K562 (cell line): ENCODE data around the gene CCDC71L. TPM values are rescaled to one million over a fixed set of nuclear protein-coding genes. Genes with fewer than 3 reads are reported as not detected.

Source experiments
- ARNT ChIP-seq, 2 experiments: fragments of 450-650 bp; IDR thresholded peaks; 2 replicates each; pipeline ENCODE4 v1.6.1; 2016; ENCODE audit warnings: mild to moderate bottlenecking in 1 of 2
- CREM ChIP-seq: IDR thresholded peaks from 2 replicates; pipeline ENCODE4 v1.6.1; 2014; ENCODE audit warnings: antibody characterized with exemption, low read depth
- EZH2 ChIP-seq: IDR thresholded peaks from 2 replicates; pipeline ENCODE4 v1.6.1; 2012; ENCODE audit warnings: low read depth, mild to moderate bottlenecking, inconsistent platforms, low read length, borderline replicate concordance
- MAX ChIP-seq: sonication (generic); formaldehyde crosslinking; IDR thresholded peaks from 2 replicates; pipeline ENCODE4 v1.9.0; 2022; ENCODE audit warnings: mild to moderate bottlenecking, missing genetic modification reagents
- MED1 ChIP-seq: sonication (generic); formaldehyde crosslinking; IDR thresholded peaks from 2 replicates; pipeline ENCODE4 v1.8.1; 2023; ENCODE audit warnings: missing genetic modification reagents, borderline replicate concordance
- PHTF2 ChIP-seq: fragments of 250-450 bp; sonication (Bioruptor Pico); IDR thresholded peaks from 2 replicates; pipeline ENCODE4 v1.5.0; 2021; ENCODE audit warnings: mild to moderate bottlenecking
- PREB ChIP-seq: sonication (generic); formaldehyde crosslinking; IDR thresholded peaks from 2 replicates; pipeline ENCODE4 v1.8.1; 2023; ENCODE audit warnings: mild to moderate bottlenecking, missing genetic modification reagents
- RNF219 ChIP-seq: fragments of 250-450 bp; sonication (Bioruptor Pico); IDR thresholded peaks from 2 replicates; pipeline ENCODE4 v1.5.0; 2022; ENCODE audit warnings: mild to moderate bottlenecking
- ZBTB2 ChIP-seq: fragments of 450-650 bp; IDR thresholded peaks from 2 replicates; pipeline ENCODE4 v1.6.1; 2016; ENCODE audit warnings: antibody characterized with exemption
- ZNF3 ChIP-seq: fragments of 250-450 bp; sonication (Bioruptor Pico); IDR thresholded peaks from 2 replicates; pipeline ENCODE4 v1.5.0; 2021; ENCODE audit warnings: mild to moderate bottlenecking, moderate library complexity
- ZNF668 ChIP-seq: fragments of 250-450 bp; sonication (Bioruptor Pico); IDR thresholded peaks from 2 replicates; pipeline ENCODE4 v1.8.0; 2022; ENCODE audit warnings: mild to moderate bottlenecking, inconsistent platforms
- polyA plus RNA-seq, 8 experiments: library from polyadenylated mRNA; depleted of rRNA in 4 of 8; stranded (reverse) in 5 of 8; unstranded in 3 of 8; fragments of >200 nt; fragmentation: Nextera tagmentation in 2 of 8; fragmentation: Illumina TruSeq in 1 of 8; extraction: Ambion mirVana in 2 of 8; extraction: Trizol in 1 of 8; gene quantifications; 2 replicates each; pipeline versions ENCODE4 v1.2.1 to v1.2.3, GENCODE V29; 2011 to 2014; ENCODE audit warnings: inconsistent platforms in 1 of 8, missing spikeins in 1 of 8
- total RNA-seq, 7 experiments: library from RNA; depleted of rRNA in 6 of 7; stranded (reverse); fragments of >200 nt in 6 of 7; fragmentation: Illumina TruSeq in 2 of 7; extraction: Trizol in 2 of 7; gene quantifications; 2 replicates each; pipeline versions ENCODE4 v1.2.1 to v1.2.3, GENCODE V29; 2011 to 2021; ENCODE audit warnings: low replicate concordance in 1 of 7
- TF ChIP-seq, protein P1 (sequence below), 2 experiments: fragments of 200-800 bp in 1 of 2; sonication (Bioruptor generic) in 1 of 2; sonication (generic) in 1 of 2; formaldehyde crosslinking in 1 of 2; IDR thresholded peaks in 1 of 2; conservative IDR thresholded peaks in 1 of 2; 2 replicates each; pipeline versions ENCODE4 v1.5.0 to v1.6.1; 2016 to 2020; ENCODE audit warnings: missing compliant biosample characterization in 1 of 2, missing genetic modification characterization in 1 of 2, missing genetic modification reagents in 1 of 2
- TF ChIP-seq, protein P2 (sequence below): fragments of 450-650 bp; formaldehyde crosslinking; IDR thresholded peaks from 2 replicates; pipeline ENCODE4 v1.4.0; 2020; ENCODE audit warnings: mild to moderate bottlenecking, moderate library complexity

CCDC71L gene
- total and polyA plus RNA-seq, 9 of the 15 experiments (the other 6 are each of a cell fraction or from before 2014, with no cell fraction given): 5.7 to 108 (median 25.4) TPM

DNA sequence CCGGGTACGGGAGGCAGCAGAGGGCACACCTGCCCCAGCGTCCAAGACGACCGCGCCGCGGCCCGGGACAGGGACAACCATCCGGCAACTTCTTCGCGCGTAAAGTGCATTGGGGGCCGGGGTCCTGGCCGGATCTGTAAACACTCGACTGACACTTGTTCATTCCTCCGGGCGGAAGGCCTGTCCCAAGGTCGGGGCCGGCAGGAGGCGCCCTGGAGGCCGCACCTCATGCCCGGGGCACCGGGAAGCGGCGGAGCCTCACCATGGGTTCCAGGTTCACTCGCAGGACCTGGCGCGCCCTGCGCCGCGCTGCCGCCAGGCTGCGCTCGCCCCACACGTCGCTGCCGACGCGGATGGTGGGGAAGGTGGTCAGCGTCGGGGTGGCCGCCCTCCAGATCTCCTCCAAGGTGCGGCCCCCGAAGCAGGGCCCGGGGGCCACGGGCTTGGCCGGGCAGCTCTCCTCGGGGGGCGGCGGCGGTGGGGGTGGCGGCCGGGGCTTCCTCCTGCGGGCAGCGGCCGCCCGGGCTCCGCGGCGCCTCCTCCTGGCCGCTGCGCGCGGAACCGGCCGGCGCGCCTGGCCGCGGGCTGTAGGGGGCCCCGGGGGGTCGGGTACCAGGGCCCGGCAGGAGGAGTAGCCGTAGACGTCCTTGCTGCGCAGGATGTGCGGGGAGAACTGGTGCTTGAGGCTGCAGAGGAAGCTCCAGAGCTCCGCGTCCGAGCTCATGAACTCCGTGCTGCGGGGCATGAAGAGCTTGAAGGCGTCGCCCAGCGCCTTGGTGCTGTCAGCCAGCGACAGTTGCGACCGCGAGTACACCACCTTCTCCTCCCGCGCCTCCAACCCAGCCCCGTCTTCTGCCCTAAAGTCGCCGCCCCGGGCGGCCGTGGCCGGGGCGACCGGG, 746 bp downstream of the CCDC71L start (continued):
- TF ChIP-seq, protein P1, sequence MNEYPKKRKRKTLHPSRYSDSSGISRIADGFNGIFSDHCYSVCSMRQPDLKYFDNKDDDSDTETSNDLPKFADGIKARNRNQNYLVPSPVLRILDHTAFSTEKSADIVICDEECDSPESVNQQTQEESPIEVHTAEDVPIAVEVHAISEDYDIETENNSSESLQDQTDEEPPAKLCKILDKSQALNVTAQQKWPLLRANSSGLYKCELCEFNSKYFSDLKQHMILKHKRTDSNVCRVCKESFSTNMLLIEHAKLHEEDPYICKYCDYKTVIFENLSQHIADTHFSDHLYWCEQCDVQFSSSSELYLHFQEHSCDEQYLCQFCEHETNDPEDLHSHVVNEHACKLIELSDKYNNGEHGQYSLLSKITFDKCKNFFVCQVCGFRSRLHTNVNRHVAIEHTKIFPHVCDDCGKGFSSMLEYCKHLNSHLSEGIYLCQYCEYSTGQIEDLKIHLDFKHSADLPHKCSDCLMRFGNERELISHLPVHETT (CRISPR knock-in tag; conservative IDR thresholded peaks at IDR 0.05 in 1 of 2, IDR thresholded peaks at IDR 0.05 in 1 of 2): peak in 1 of 2 experiments; percentile 50; a peak in 1 of 4 replicates
- TF ChIP-seq PHTF2 (CRISPR knock-in tag) (0 out of 2 replicates have a peak, but pooled peaks have one; percentile 22), PREB (CRISPR knock-in tag) (no peak; the same call in 1 of the 2 replicates), MED1 (no peak; the same call in 1 of the 2 replicates), ZBTB2 (peak; percentile 78; the same call in 1 of the 2 replicates), ARNT (IDR thresholded peaks at IDR 0.05) (no peak), ZNF668 (CRISPR knock-in tag) (peak; percentile 60; the same call in 1 of the 2 replicates), EZH2 (no peak), CREM (peak; percentile 55), MAX (CRISPR knock-in tag) (peak; percentile 86), RNF219 (CRISPR knock-in tag) (no peak), ZNF3 (CRISPR knock-in tag) (no peak)
- TF ChIP-seq, protein P2, sequence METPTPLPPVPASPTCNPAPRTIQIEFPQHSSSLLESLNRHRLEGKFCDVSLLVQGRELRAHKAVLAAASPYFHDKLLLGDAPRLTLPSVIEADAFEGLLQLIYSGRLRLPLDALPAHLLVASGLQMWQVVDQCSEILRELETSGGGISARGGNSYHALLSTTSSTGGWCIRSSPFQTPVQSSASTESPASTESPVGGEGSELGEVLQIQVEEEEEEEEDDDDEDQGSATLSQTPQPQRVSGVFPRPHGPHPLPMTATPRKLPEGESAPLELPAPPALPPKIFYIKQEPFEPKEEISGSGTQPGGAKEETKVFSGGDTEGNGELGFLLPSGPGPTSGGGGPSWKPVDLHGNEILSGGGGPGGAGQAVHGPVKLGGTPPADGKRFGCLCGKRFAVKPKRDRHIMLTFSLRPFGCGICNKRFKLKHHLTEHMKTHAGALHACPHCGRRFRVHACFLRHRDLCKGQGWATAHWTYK (CRISPR knock-in tag): peak; percentile 81
